ENCODE measurements around the gene USB1. TPM values are rescaled to one million over a fixed set of nuclear protein-coding genes. Genes with fewer than 3 reads are reported as not detected.
A peak's percentile ranks its signal among the peaks of the same experiment; 100 is the strongest.

Gene USB1
- total and polyA plus RNA-seq, 2 experiments from 2014 or later, result 7.6 to 48.4 TPM

DNA sequence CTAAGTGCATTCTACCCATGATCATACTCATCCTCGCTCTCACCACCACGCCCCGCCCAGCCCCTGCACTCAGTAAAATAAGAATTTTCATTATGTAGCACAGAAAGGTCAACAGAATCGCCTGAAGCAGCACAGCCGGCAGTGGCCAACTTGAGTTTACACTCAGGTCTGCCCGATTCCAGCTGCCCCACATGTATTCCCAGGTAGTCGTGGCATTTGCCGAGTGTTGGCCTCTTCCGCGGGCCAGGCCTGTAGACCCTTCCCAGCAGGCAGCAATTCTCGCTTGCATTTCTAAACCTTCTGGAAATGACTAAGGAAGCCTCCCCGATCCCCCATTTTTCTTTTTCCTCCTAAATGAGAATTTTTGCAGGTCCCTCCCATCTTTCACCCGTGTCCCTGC lies 30.9 kb upstream of the USB1 start:
- no peak for DNase-seq
- no peaks in the 10 kb centered on the region for H3K36me3 ChIP-seq (ENCODE audit: low read depth)
- no peak for TF ChIP-seq EZH2 (IDR thresholded peaks at IDR 0.05; ENCODE audit: insufficient read depth, poor library complexity, severe bottlenecking)
- H3K9ac ChIP-seq, result no peak overlapping the region
- H3K9me2 ChIP-seq (ENCODE audit: insufficient read depth), result no peaks in the 10 kb centered on the region
- H3K27me3 ChIP-seq (replicated peaks; ENCODE audit: insufficient read depth), result peaks cover 14% of the 10 kb centered on the region
- no peak overlapping the region for H3K4me2 ChIP-seq (ENCODE audit: unreplicated experiment)
- 47 to 54% methylated on average over 13 of the region's 13 CpGs for WGBS, 2 experiments (ENCODE audit: low coverage in 1 of 2, low lambda C conversion rate in 2 of 2, missing lambda C conversion rate in 2 of 2)
- H3K4me1 ChIP-seq (ENCODE audit: insufficient read depth), result no peaks in the 10 kb centered on the region
- H2AFZ ChIP-seq, result no peak overlapping the region
- no peak overlapping the region for H3K4me3 ChIP-seq
- no peaks in the 10 kb centered on the region for H3K79me2 ChIP-seq (ENCODE audit: insufficient read depth)
- in situ Hi-C loops (cut with MboI), result no loop called here
- H3F3A ChIP-seq (ENCODE audit: insufficient read depth), result no peaks in the 10 kb centered on the region
- H4K20me1 ChIP-seq (ENCODE audit: insufficient read depth), result no peaks in the 10 kb centered on the region
- no peak overlapping the region for H3K27ac ChIP-seq
- H3K9me3 ChIP-seq (ENCODE audit: low read depth), result no peaks in the 10 kb centered on the region

- H3K4me3 ChIP-seq, result no peak within 1 kb of the TSS
These were observed 30.2 kb upstream of the USB1 start, which contains the start of gene CNGB1 for GRCh38 chr16:57970970-57971369. Gene CNGB1, minus strand, starts transcription at chr16:57971128. Its CDS starts 3,842 bp downstream, at chr16:57967286.

DNA sequence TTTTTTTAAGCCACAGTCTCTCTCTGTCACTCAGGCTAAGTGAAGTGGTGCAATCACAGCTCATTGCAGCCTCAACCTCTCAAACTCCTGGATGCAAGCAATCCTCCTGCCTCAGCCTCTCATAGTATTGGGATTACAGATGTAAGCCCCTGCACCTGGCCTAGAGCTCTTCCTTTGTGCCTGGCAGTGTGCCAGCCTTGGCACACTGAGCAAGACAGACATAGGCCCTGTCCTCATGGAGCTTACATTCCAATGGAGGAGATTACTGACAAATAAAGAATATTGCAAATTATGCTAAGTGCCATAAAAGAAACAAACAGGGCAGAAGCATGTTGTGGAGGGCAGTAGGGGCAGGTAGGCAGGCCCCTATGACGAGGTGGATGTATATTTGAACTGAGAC lies 29.4 kb upstream of the USB1 start:
- no peak overlapping the region for H3K4me2 ChIP-seq (ENCODE audit: unreplicated experiment)
- no peak for DNase-seq
- H3K27ac ChIP-seq, result no peak overlapping the region
- H3K9ac ChIP-seq, result no peak overlapping the region
- WGBS, 2 experiments (ENCODE audit: low coverage in 1 of 2, low lambda C conversion rate in 2 of 2, missing lambda C conversion rate in 2 of 2), result 55 to 78% methylated on average over 1 of the region's 1 CpG
- no peaks in the 10 kb centered on the region for H3F3A ChIP-seq (ENCODE audit: insufficient read depth)
- H3K4me3 ChIP-seq, result no peak overlapping the region
- no peaks in the 10 kb centered on the region for H4K20me1 ChIP-seq (ENCODE audit: insufficient read depth)
- no peak overlapping the region for H2AFZ ChIP-seq
- no peaks in the 10 kb centered on the region for H3K36me3 ChIP-seq (ENCODE audit: low read depth)
- H3K79me2 ChIP-seq (ENCODE audit: insufficient read depth), result no peaks in the 10 kb centered on the region
- H3K4me1 ChIP-seq (ENCODE audit: insufficient read depth), result no peaks in the 10 kb centered on the region
- TF ChIP-seq EZH2 (IDR thresholded peaks at IDR 0.05; ENCODE audit: insufficient read depth, poor library complexity, severe bottlenecking) (no peak), EZH2phosphoT487 (IDR thresholded peaks at IDR 0.05; ENCODE audit: insufficient read depth, low read depth) (no peak)
- peaks cover 14% of the 10 kb centered on the region for H3K27me3 ChIP-seq (replicated peaks; ENCODE audit: insufficient read depth)
- no peaks in the 10 kb centered on the region for H3K9me2 ChIP-seq (ENCODE audit: insufficient read depth)
- H3K9me3 ChIP-seq (ENCODE audit: low read depth), result no peaks in the 10 kb centered on the region
- in situ Hi-C loops (cut with MboI), result no loop called here

More at GRCh38 chr16:57970970-57971369, 30.2 kb upstream of the USB1 start, which contains the start of gene CNGB1:
- no peak within 1 kb of the TSS for H2AFZ ChIP-seq
- no peak within 1 kb of the TSS for H3K4me2 ChIP-seq (ENCODE audit: unreplicated experiment)
- no peaks in the 10 kb centered on the region for H3K36me3 ChIP-seq (ENCODE audit: low read depth)
- in situ Hi-C loops (cut with MboI), result no loop called here
- no peaks in the 10 kb centered on the region for H3K9me2 ChIP-seq (ENCODE audit: insufficient read depth)
- no peaks in the 10 kb centered on the region for H3K4me1 ChIP-seq (ENCODE audit: insufficient read depth)
- H3K27me3 ChIP-seq (replicated peaks; ENCODE audit: insufficient read depth), result peaks cover 14% of the 10 kb centered on the region
- H3K9me3 ChIP-seq (ENCODE audit: low read depth), result no peaks in the 10 kb centered on the region
- DNase-seq, result no peak
- no peaks in the 10 kb centered on the region for H3K79me2 ChIP-seq (ENCODE audit: insufficient read depth)
- H3K27ac ChIP-seq, result no peak within 1 kb of the TSS
- H3K9ac ChIP-seq, result no peak within 1 kb of the TSS
- no peaks in the 10 kb centered on the region for H4K20me1 ChIP-seq (ENCODE audit: insufficient read depth)
- 38 to 45% methylated on average over 6 of the region's 6 CpGs for WGBS, 2 experiments (ENCODE audit: low coverage in 1 of 2, low lambda C conversion rate in 2 of 2, missing lambda C conversion rate in 2 of 2)
- no peaks in the 10 kb centered on the region for H3F3A ChIP-seq (ENCODE audit: insufficient read depth)
- TF ChIP-seq EZH2phosphoT487 (IDR thresholded peaks at IDR 0.05; ENCODE audit: insufficient read depth, low read depth), result no peak
- no peak for TF ChIP-seq EZH2 (IDR thresholded peaks at IDR 0.05; ENCODE audit: insufficient read depth, poor library complexity, severe bottlenecking)

DNA sequence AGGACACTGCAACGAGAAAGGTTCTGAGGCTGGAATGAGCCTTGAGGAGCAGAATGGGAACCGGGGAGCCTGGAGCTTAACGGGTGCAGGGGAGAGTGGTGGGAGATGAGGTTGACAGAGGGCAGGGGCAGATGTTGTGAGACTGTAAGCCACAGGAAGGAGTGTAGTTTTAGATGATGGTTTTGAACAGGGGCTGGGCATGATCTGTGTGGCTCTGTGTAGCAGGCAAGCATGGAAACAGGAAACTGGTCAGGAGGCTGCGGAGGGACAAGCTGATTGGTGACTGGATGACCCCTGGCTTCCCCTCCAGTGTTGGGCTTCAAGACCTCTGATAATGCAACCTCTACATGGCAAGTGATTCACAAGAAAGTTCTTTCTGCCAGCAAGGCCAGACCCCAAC lies 28.9 kb upstream of the USB1 start:
- H3K36me3 ChIP-seq (ENCODE audit: low read depth), result no peaks in the 10 kb centered on the region
- in situ Hi-C loops (cut with MboI), result no loop called here
- no peak overlapping the region for H3K27ac ChIP-seq
- 58 to 60% methylated on average over 4 of the region's 4 CpGs for WGBS, 2 experiments (ENCODE audit: low coverage in 1 of 2, low lambda C conversion rate in 2 of 2, missing lambda C conversion rate in 2 of 2)
- H3K9me3 ChIP-seq (ENCODE audit: low read depth), result no peaks in the 10 kb centered on the region
- H3K4me2 ChIP-seq (ENCODE audit: unreplicated experiment), result no peak overlapping the region
- no peaks in the 10 kb centered on the region for H3K4me1 ChIP-seq (ENCODE audit: insufficient read depth)
- TF ChIP-seq EZH2 (IDR thresholded peaks at IDR 0.05; ENCODE audit: insufficient read depth, poor library complexity, severe bottlenecking), result no peak
- TF ChIP-seq EZH2phosphoT487 (IDR thresholded peaks at IDR 0.05; ENCODE audit: insufficient read depth, low read depth), result no peak
- no peaks in the 10 kb centered on the region for H3F3A ChIP-seq (ENCODE audit: insufficient read depth)
- DNase-seq, result no peak
- no peaks in the 10 kb centered on the region for H3K79me2 ChIP-seq (ENCODE audit: insufficient read depth)
- no peak overlapping the region for H3K4me3 ChIP-seq
- H2AFZ ChIP-seq, result no peak overlapping the region
- no peaks in the 10 kb centered on the region for H4K20me1 ChIP-seq (ENCODE audit: insufficient read depth)
- H3K9me2 ChIP-seq (ENCODE audit: insufficient read depth), result no peaks in the 10 kb centered on the region
- peaks cover 14% of the 10 kb centered on the region for H3K27me3 ChIP-seq (replicated peaks; ENCODE audit: insufficient read depth)
- H3K9ac ChIP-seq, result no peak overlapping the region

DNA sequence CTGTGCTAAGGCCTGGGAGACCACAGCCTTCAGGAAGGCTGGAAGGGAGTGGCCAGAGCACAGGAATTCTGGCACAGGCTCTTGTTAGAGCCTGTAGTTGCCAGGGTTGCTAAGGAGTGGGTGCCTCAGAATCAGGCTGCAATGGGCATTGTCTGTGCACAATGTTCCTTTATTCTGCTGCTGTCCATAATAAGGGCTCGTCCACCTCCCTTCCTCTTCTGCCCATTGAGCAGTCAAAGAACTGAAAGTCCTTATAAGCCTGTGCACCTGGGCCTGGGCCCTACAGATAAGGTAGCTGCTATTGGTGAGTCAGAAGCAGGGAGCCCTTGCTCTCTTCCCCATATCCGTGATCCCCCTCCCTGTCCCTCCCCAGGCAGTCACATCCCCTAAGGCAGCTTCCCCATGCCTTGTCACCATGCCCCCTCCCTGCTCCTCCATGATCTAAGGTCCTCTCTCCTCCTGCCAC lies 24.8 kb upstream of the USB1 start:
- Histone ChIP-seq H3K27me3 (replicated peaks; ENCODE audit: insufficient read depth) (peaks cover 10% of the 10 kb centered on the region; the same call in 1 of the 2 replicates), H3K27ac (no peak overlapping the region), H3K9ac (no peak overlapping the region), H2AFZ (no peak overlapping the region), H3K36me3 (ENCODE audit: low read depth) (no peaks in the 10 kb centered on the region), H3K4me3 (no peak overlapping the region), H3K4me1 (ENCODE audit: insufficient read depth) (no peaks in the 10 kb centered on the region), H3K9me3 (ENCODE audit: low read depth) (no peaks in the 10 kb centered on the region), H4K20me1 (ENCODE audit: insufficient read depth) (no peaks in the 10 kb centered on the region), H3K79me2 (ENCODE audit: insufficient read depth) (no peaks in the 10 kb centered on the region), H3K4me2 (ENCODE audit: unreplicated experiment) (no peak overlapping the region), H3F3A (ENCODE audit: insufficient read depth) (no peaks in the 10 kb centered on the region), H3K9me2 (ENCODE audit: insufficient read depth) (no peaks in the 10 kb centered on the region)
- DNase-seq, result peak; percentile 57
- in situ Hi-C loops (cut with MboI), result no loop called here
- TF ChIP-seq EZH2phosphoT487 (IDR thresholded peaks at IDR 0.05; ENCODE audit: insufficient read depth, low read depth), result no peak
- TF ChIP-seq EZH2 (IDR thresholded peaks at IDR 0.05; ENCODE audit: insufficient read depth, poor library complexity, severe bottlenecking), result no peak
- WGBS, 2 experiments (ENCODE audit: low coverage in 1 of 2, low lambda C conversion rate in 2 of 2, missing lambda C conversion rate in 2 of 2), result 5 to 23% methylated on average over 2 of the region's 2 CpGs
